ENCODE results near the gene TSHZ2. TPM values are rescaled to one million over a fixed set of nuclear protein-coding genes. Genes with fewer than 3 reads are reported as not detected.

Gene TSHZ2
- total RNA-seq, 1 experiment from 2014 or later = 0.20 TPM

DNA sequence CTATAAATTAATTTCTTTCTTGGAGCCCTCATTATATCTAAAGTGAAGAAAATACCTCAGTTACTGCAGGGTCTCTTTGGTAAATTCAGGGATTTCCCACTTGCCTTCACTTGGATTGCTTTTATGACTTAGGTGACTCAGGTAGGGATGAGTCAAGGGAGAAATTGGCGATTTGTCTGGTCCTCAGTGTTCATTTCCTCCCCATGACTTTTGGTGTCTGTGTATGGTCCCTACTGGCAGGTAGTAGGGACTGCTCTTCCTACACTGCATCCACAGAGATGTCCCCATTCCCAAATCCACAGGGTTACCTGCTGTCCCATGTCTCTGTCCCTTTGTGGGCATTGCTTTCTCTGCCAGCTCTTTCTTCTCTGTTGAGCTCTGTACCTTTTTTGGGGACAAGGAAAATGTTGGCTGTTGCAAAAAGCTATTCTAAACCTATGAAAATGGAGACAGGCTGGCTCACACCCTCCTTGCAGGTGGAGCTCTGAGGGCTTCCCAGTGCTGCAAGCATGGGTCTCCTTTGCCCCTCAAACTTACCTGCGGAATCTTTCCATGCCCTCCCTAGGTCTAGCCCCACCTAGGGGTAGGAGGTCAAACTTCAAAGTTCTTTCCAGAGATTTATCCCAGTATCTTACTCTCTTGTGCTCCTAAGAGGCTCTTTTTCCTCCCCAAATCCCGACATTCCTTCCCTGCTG, 409.6 kb downstream of the TSHZ2 start (continued):
- TF ChIP-seq ELF4 (CRISPR knock-in tag; IDR thresholded peaks at IDR 0.05; ENCODE audit: low read depth) (no peak), SP1 (CRISPR knock-in tag; conservative IDR thresholded peaks at IDR 0.05) (no peak), HMGA2 (CRISPR knock-in tag; IDR thresholded peaks at IDR 0.05) (no peak)
- TF ChIP-seq, protein P1, sequence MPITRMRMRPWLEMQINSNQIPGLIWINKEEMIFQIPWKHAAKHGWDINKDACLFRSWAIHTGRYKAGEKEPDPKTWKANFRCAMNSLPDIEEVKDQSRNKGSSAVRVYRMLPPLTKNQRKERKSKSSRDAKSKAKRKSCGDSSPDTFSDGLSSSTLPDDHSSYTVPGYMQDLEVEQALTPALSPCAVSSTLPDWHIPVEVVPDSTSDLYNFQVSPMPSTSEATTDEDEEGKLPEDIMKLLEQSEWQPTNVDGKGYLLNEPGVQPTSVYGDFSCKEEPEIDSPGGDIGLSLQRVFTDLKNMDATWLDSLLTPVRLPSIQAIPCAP (CRISPR knock-in tag; IDR thresholded peaks at IDR 0.05) = no peak
- TF ChIP-seq, protein P2, sequence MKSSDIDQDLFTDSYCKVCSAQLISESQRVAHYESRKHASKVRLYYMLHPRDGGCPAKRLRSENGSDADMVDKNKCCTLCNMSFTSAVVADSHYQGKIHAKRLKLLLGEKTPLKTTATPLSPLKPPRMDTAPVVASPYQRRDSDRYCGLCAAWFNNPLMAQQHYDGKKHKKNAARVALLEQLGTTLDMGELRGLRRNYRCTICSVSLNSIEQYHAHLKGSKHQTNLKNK (CRISPR knock-in tag; IDR thresholded peaks at IDR 0.05) = no peak
- TF ChIP-seq, protein P3, sequence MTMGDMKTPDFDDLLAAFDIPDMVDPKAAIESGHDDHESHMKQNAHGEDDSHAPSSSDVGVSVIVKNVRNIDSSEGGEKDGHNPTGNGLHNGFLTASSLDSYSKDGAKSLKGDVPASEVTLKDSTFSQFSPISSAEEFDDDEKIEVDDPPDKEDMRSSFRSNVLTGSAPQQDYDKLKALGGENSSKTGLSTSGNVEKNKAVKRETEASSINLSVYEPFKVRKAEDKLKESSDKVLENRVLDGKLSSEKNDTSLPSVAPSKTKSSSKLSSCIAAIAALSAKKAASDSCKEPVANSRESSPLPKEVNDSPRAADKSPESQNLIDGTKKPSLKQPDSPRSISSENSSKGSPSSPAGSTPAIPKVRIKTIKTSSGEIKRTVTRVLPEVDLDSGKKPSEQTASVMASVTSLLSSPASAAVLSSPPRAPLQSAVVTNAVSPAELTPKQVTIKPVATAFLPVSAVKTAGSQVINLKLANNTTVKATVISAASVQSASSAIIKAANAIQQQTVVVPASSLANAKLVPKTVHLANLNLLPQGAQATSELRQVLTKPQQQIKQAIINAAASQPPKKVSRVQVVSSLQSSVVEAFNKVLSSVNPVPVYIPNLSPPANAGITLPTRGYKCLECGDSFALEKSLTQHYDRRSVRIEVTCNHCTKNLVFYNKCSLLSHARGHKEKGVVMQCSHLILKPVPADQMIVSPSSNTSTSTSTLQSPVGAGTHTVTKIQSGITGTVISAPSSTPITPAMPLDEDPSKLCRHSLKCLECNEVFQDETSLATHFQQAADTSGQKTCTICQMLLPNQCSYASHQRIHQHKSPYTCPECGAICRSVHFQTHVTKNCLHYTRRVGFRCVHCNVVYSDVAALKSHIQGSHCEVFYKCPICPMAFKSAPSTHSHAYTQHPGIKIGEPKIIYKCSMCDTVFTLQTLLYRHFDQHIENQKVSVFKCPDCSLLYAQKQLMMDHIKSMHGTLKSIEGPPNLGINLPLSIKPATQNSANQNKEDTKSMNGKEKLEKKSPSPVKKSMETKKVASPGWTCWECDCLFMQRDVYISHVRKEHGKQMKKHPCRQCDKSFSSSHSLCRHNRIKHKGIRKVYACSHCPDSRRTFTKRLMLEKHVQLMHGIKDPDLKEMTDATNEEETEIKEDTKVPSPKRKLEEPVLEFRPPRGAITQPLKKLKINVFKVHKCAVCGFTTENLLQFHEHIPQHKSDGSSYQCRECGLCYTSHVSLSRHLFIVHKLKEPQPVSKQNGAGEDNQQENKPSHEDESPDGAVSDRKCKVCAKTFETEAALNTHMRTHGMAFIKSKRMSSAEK (CRISPR knock-in tag; IDR thresholded peaks at IDR 0.05; ENCODE audit: borderline replicate concordance) = no peak
- TF ChIP-seq, protein P4, sequence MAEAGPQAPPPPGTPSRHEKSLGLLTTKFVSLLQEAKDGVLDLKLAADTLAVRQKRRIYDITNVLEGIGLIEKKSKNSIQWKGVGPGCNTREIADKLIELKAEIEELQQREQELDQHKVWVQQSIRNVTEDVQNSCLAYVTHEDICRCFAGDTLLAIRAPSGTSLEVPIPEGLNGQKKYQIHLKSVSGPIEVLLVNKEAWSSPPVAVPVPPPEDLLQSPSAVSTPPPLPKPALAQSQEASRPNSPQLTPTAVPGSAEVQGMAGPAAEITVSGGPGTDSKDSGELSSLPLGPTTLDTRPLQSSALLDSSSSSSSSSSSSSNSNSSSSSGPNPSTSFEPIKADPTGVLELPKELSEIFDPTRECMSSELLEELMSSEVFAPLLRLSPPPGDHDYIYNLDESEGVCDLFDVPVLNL (CRISPR knock-in tag; IDR thresholded peaks at IDR 0.05; ENCODE audit: borderline replicate concordance, low read depth) = no peak

DNA sequence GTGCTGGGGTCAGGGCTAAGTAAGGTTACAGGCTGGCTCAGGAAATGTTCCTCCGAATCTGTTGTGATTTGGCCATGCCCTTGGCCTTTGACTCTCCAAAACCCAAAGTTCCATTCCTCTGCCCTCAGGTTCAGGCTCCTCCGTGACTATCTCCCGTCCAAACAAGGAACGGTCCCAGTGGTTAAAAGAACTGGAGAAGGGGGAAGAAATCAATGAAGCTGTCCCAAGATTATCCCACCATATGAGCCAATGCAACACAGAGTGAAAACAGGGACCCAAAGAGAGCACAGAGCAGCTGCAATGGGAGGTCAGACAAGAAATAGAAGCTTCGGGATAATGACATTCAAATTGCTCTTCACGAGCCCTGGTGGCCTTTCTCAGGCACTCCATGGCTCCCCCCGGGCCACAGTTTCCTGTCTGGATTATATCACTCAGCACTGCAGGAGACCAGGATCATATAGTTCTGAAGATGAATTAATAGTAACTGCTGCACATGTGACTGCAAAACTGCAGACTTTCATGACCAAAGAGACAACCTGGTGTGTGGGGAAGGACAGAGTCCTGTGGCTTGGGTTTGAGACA, 410.2 kb downstream of the TSHZ2 start:
- Mint-ChIP-seq H3K27me3 (ENCODE audit: low read depth) (no peaks in the 10 kb centered on the region), H3K36me3 (no peaks in the 10 kb centered on the region), H3K27ac (no peak overlapping the region), H3K9me3 (peaks cover 8% of the 10 kb centered on the region), H3K4me3 (no peak overlapping the region), H3K4me1 (peaks cover 26% of the 10 kb centered on the region)
- CTCF ChIA-PET = interaction anchor here (0.9 to 1.2 kb wide), 2 partner anchors 12 to 219 kb away, joined by 3 read pairs; no protein-coding TSS in a partner anchor
- ATAC-seq = no peak
- POLR2A ChIA-PET = interaction anchor here (0.6 kb wide), 1 partner anchor 20 kb away, joined by 3 read pairs; no protein-coding TSS in a partner anchor
- TF ChIP-seq, protein P5, sequence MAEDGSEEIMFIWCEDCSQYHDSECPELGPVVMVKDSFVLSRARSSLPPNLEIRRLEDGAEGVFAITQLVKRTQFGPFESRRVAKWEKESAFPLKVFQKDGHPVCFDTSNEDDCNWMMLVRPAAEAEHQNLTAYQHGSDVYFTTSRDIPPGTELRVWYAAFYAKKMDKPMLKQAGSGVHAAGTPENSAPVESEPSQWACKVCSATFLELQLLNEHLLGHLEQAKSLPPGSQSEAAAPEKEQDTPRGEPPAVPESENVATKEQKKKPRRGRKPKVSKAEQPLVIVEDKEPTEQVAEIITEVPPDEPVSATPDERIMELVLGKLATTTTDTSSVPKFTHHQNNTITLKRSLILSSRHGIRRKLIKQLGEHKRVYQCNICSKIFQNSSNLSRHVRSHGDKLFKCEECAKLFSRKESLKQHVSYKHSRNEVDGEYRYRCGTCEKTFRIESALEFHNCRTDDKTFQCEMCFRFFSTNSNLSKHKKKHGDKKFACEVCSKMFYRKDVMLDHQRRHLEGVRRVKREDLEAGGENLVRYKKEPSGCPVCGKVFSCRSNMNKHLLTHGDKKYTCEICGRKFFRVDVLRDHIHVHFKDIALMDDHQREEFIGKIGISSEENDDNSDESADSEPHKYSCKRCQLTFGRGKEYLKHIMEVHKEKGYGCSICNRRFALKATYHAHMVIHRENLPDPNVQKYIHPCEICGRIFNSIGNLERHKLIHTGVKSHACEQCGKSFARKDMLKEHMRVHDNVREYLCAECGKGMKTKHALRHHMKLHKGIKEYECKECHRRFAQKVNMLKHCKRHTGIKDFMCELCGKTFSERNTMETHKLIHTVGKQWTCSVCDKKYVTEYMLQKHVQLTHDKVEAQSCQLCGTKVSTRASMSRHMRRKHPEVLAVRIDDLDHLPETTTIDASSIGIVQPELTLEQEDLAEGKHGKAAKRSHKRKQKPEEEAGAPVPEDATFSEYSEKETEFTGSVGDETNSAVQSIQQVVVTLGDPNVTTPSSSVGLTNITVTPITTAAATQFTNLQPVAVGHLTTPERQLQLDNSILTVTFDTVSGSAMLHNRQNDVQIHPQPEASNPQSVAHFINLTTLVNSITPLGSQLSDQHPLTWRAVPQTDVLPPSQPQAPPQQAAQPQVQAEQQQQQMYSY (CRISPR knock-in tag; IDR thresholded peaks at IDR 0.05) = no peak
- TF ChIP-seq, protein P6, sequence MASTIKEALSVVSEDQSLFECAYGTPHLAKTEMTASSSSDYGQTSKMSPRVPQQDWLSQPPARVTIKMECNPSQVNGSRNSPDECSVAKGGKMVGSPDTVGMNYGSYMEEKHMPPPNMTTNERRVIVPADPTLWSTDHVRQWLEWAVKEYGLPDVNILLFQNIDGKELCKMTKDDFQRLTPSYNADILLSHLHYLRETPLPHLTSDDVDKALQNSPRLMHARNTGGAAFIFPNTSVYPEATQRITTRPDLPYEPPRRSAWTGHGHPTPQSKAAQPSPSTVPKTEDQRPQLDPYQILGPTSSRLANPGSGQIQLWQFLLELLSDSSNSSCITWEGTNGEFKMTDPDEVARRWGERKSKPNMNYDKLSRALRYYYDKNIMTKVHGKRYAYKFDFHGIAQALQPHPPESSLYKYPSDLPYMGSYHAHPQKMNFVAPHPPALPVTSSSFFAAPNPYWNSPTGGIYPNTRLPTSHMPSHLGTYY (CRISPR knock-in tag; IDR thresholded peaks at IDR 0.05) = no peak
- DNase-seq (ENCODE audit: low spot score) = no peak

All from WTC11 (cell line).